Subcutaneous adipose tissue (tissue), 4 donors: ENCODE data around the gene FRY. TPM values are rescaled to one million over a fixed set of nuclear protein-coding genes. Genes with fewer than 3 reads are reported as not detected.

Experiments
- total RNA-seq, 4 donors: library from RNA; depleted of rRNA; stranded (reverse); fragments of >200 nt; gene quantifications; one replicate each; pipeline ENCODE4 v1.1.0, GENCODE V29; 2016
- TF ChIP-seq, protein P1 (sequence below): fragments of 450-650 bp; IDR thresholded peaks from one replicate; pipeline ENCODE4 v1.5.1; 2016; ENCODE audit warnings: low read depth, mild to moderate bottlenecking, control low read depth, antibody characterized with exemption, moderate library complexity

Gene FRY
- total RNA-seq, 4 donors from 2014 or later: 26.2 to 71.6 (median 41.1) TPM

GRCh38 chr13:32299893-32300292 lies 268.3 kb downstream of the FRY start:
- TF ChIP-seq, protein P1, sequence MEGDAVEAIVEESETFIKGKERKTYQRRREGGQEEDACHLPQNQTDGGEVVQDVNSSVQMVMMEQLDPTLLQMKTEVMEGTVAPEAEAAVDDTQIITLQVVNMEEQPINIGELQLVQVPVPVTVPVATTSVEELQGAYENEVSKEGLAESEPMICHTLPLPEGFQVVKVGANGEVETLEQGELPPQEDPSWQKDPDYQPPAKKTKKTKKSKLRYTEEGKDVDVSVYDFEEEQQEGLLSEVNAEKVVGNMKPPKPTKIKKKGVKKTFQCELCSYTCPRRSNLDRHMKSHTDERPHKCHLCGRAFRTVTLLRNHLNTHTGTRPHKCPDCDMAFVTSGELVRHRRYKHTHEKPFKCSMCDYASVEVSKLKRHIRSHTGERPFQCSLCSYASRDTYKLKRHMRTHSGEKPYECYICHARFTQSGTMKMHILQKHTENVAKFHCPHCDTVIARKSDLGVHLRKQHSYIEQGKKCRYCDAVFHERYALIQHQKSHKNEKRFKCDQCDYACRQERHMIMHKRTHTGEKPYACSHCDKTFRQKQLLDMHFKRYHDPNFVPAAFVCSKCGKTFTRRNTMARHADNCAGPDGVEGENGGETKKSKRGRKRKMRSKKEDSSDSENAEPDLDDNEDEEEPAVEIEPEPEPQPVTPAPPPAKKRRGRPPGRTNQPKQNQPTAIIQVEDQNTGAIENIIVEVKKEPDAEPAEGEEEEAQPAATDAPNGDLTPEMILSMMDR: no peak

DNA sequence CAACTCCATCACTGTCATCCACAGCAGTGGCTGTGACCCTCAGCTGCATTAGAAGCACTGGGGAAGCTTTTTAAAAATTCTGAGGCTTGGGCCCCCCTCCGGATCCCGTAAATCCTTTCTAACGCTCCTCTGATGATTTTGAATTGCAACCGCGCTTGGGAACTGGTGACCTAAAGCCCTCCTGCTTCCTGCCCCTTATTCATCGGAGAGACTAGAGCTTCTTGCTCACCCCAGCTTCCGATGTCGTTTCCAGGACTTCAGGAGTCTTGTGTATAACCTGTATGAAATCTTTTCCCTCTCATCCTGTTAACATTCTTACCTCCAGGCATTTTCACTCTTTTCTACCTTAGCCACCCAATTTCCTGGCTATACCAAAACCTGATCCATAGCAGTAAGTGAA lies 268.8 kb downstream of the FRY start:
- TF ChIP-seq, protein P1: no peak

- TF ChIP-seq, protein P1: no peak
Measured at GRCh38 chr13:32300920-32301319, 269.3 kb downstream of the FRY start.

GRCh38 chr13:32302461-32302860 lies 270.9 kb downstream of the FRY start:
- TF ChIP-seq, protein P1: no peak

- TF ChIP-seq, protein P1: no peak
Measured at GRCh38 chr13:32305646-32306045, 274.1 kb downstream of the FRY start.

- TF ChIP-seq, protein P1: no peak
Measured at GRCh38 chr13:32309312-32310133, 277.9 kb downstream of the FRY start.

DNA sequence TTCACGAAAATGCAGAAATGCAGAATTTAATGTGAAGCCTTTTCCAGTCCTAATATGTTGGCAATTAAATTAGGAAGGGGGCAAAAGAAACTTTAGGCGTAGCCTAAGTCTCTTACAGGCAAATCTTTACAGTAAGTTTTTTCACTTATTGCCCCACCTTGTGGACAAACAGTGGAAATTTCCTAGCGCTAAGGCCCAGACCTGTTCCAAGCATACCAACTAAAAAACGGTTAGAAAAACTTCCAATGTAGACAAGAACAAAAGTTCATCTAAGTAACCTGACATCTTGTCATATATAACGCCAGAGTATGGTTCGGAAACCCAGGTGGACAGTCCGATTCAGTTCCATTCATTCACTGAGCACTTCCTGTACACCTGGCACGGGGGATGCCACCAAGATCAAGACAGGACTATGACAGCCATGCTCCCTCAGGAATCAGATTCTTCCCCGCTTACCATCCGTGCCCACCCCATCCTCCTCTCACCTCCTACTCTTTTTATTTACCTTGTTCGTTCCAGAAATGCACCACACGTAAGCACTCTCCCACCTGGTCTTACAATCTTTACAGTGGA lies 278.6 kb downstream of the FRY start:
- TF ChIP-seq, protein P1: no peak
